Lung (tissue), 12 donors: Measurements from ENCODE around the gene IL1F10. TPM values are rescaled to one million over a fixed set of nuclear protein-coding genes. Genes with fewer than 3 reads are reported as not detected.

ENCODE experiments used
- ATAC-seq: fragments of 200-7000 bp; cut with Tn5 transposase; one replicate; pipeline ENCODE4 v1.9.1; 2020; ENCODE audit warnings: moderate number of reproducible peaks; ENCODE audit not compliant: insufficient read depth, low FRiP score
- DNase-seq, 3 donors: peaks; one replicate each; pipeline ENCODE4 v3.0.0-alpha.2; 2013 to 2017
- H3K27ac ChIP-seq, 2 donors: one replicate each; pipeline ENCODE4 v1.5.1; 2013; ENCODE audit warnings: mild to moderate bottlenecking in 2 of 2, moderate library complexity in 2 of 2, control low read depth in 1 of 2, inconsistent platforms in 1 of 2, low read depth in 1 of 2, low read length in 1 of 2
- H3K27me3 ChIP-seq, 3 donors: one replicate each; pipeline ENCODE4 v1.5.1; 2013; ENCODE audit warnings: low read length in 2 of 3; ENCODE audit not compliant: control insufficient read depth in 3 of 3, insufficient read depth in 3 of 3
- H3K36me3 ChIP-seq, 4 donors: one replicate each; pipeline ENCODE4 v1.5.1; 2013; ENCODE audit warnings: low read length in 4 of 4, mild to moderate bottlenecking in 1 of 4, moderate library complexity in 1 of 4; ENCODE audit not compliant: control insufficient read depth in 4 of 4, insufficient read depth in 4 of 4
- H3K4me1 ChIP-seq, 5 donors: one replicate each; pipeline ENCODE4 v1.5.1; 2013; ENCODE audit warnings: low read length in 5 of 5, mild to moderate bottlenecking in 2 of 5, moderate library complexity in 1 of 5; ENCODE audit not compliant: control insufficient read depth in 5 of 5, insufficient read depth in 5 of 5
- H3K4me3 ChIP-seq: one replicate; pipeline ENCODE4 v1.5.1; 2013; ENCODE audit warnings: mild to moderate bottlenecking, control low read depth, moderate library complexity
- H3K9ac ChIP-seq, 2 donors: one replicate each; pipeline ENCODE4 v1.5.1; 2013; ENCODE audit warnings: low read length in 2 of 2, control low read depth in 1 of 2; ENCODE audit not compliant: insufficient read depth in 1 of 2
- H3K9me3 ChIP-seq, 4 donors: one replicate each; pipeline ENCODE4 v1.5.1; 2013; ENCODE audit warnings: low read length in 3 of 4, mild to moderate bottlenecking in 1 of 4, moderate library complexity in 1 of 4; ENCODE audit not compliant: control insufficient read depth in 4 of 4, insufficient read depth in 3 of 4
- CTCF ChIP-seq: IDR thresholded peaks from 2 replicates; pipeline ENCODE4 v1.5.1; 2012; ENCODE audit warnings: mild to moderate bottlenecking; ENCODE audit errors: control extremely low read depth, extremely low read depth
- WGBS, 2 donors: extraction: QIAGEN DNeasy Blood & Tissue Kit; methylation state at CpG; one replicate each; pipeline ENCODE4 v1.1.7; 2013; 5-methylcytosine and 5-hydroxymethylcytosine counted together
- polyA plus RNA-seq, 2 donors: library from polyadenylated mRNA; stranded (reverse); fragments of 200-250 nt; gene quantifications; one replicate each; pipeline ENCODE4 v1.2.1, GENCODE V29; 2013
- total RNA-seq, 2 donors: library from RNA; depleted of rRNA in 1 of 2; stranded (reverse); fragments of >200 nt in 1 of 2; gene quantifications; one replicate each; pipeline ENCODE4 v1.2.1, GENCODE V29; 2014 to 2021
- donor health status: control.
- donor health status: control.
- donor health status: Bipolar disorder and iron deficiency.
- donor health status: healthy.
- donor health status: DM: yes; HTN: yes; CAD: no.

Gene IL1F10
- total and polyA plus RNA-seq, 4 donors = not detected

GRCh38 chr2:113111823-113112287 lies 44.1 kb downstream of the IL1F10 start:
- H3K9ac ChIP-seq = no peak overlapping the region
- no peak overlapping the region for H3K4me3 ChIP-seq
- no peaks in the 10 kb centered on the region for H3K4me1 ChIP-seq
- no peaks in the 10 kb centered on the region for H3K36me3 ChIP-seq
- H3K27ac ChIP-seq = no peak overlapping the region
- DNase-seq (no peak), ATAC-seq (no peak)
- no peaks in the 10 kb centered on the region for H3K27me3 ChIP-seq
- no peak for TF ChIP-seq CTCF
- 29 to 64% methylated on average over 6 of the region's 6 CpGs for WGBS, 2 donors
- no peaks in the 10 kb centered on the region for H3K9me3 ChIP-seq

- DNase-seq (no peak), ATAC-seq (no peak)
- H3K4me3 ChIP-seq = no peak overlapping the region
- H3K27ac ChIP-seq = no peak overlapping the region
- no peaks in the 10 kb centered on the region for H3K9me3 ChIP-seq
- no peaks in the 10 kb centered on the region for H3K27me3 ChIP-seq
- TF ChIP-seq CTCF = no peak
- no peak overlapping the region for H3K9ac ChIP-seq
- no peaks in the 10 kb centered on the region for H3K4me1 ChIP-seq
- whole genome bisulfite sequencing, 2 donors = 67 to 80% methylated on average over 8 of the region's 8 CpGs
- no peaks in the 10 kb centered on the region for H3K36me3 ChIP-seq
These were observed 44.7 kb downstream of the IL1F10 start for GRCh38 chr2:113112441-113112840.

- TF ChIP-seq CTCF = no peak
- no peak for ATAC-seq
- no peak overlapping the region for H3K9ac ChIP-seq
- H3K36me3 ChIP-seq = no peaks in the 10 kb centered on the region
- H3K4me1 ChIP-seq = no peaks in the 10 kb centered on the region
- H3K9me3 ChIP-seq = no peaks in the 10 kb centered on the region
- H3K27ac ChIP-seq = no peak overlapping the region
- no peak overlapping the region for H3K4me3 ChIP-seq
- WGBS, 2 donors = 44 to 62% methylated on average over 6 of the region's 6 CpGs
- DNase-seq = no peak
- H3K27me3 ChIP-seq = no peaks in the 10 kb centered on the region
These were observed 45.1 kb downstream of the IL1F10 start for GRCh38 chr2:113112871-113113270.

GRCh38 chr2:113113807-113114206 lies 46.0 kb downstream of the IL1F10 start:
- no peak for ATAC-seq
- Histone ChIP-seq H3K9me3 (no peaks in the 10 kb centered on the region), H3K4me3 (no peak overlapping the region), H3K27ac (no peak overlapping the region), H3K36me3 (no peaks in the 10 kb centered on the region), H3K4me1 (peaks cover 0 to 2% (median 0%) of the 10 kb centered on the region in 5 donors), H3K27me3 (no peaks in the 10 kb centered on the region), H3K9ac (no peak overlapping the region)
- peak in 1 of 3 donors; percentile 7 for DNase-seq
- TF ChIP-seq CTCF = no peak
- WGBS, 2 donors = 64 to 66% methylated on average over 3 of the region's 3 CpGs
